PC-9 (cell line): ENCODE results near the gene COL18A1.

Experiments used
- CTCF ChIP-seq: fragments of 200-600 bp; sonication (generic); conservative IDR thresholded peaks from 2 replicates; pipeline ENCODE4 v1.6.1; 2017; ENCODE audit warnings: mixed run types, antibody characterized with exemption, mild to moderate bottlenecking, moderate library complexity
- EZH2 ChIP-seq: fragments of 200-600 bp; sonication (generic); IDR thresholded peaks from 2 replicates; pipeline ENCODE4 v1.8.0; 2017; ENCODE audit warnings: antibody characterized with exemption, low read depth

GRCh38 chr21:45365186-45365607, 39.8 kb upstream of the COL18A1 start:
- no peak for TF ChIP-seq CTCF
- TF ChIP-seq EZH2, result no peak
